ENCODE results near the gene IAH1. TPM values are rescaled to one million over a fixed set of nuclear protein-coding genes. Genes with fewer than 3 reads are reported as not detected.

The IAH1 gene
- total RNA-seq, 1 experiment from 2014 or later: 57.8 TPM

DNA sequence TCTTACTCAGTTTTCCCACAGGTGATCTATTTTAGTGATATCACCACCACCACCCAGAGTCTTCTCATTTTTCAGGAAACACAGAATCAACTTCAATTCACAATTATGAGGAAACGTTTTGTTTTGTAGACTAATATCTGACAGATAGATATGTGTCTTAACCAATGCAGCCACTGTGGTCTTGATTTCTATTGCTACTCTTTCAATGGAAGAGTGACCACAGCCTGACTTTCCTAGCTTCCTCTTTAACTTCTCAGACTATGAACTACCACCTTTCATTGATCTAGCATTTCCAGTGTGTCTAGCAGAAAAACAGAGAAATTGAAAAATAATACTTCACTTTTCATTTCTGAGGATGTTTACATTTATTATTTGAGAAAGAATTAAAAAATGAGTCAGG is 60.8 kb downstream of the IAH1 start:
- no peaks in the 10 kb centered on the region for H3K4me1 ChIP-seq
- H3K9me3 Mint-ChIP-seq (ENCODE audit: unreplicated experiment): no peaks in the 10 kb centered on the region
- CTCF ChIA-PET: no interaction called here
- H3K4me3 Mint-ChIP-seq (ENCODE audit: unreplicated experiment): no peak overlapping the region
- no TSS peak for BruUV-seq (replicated peaks)
- intact Hi-C loops (cut with micrococcal nuclease; ENCODE audit: unreplicated experiment): no loop called here
- H3K4me1 Mint-ChIP-seq (ENCODE audit: low read depth, unreplicated experiment): no peaks in the 10 kb centered on the region
- DNase-seq: no peak
- no peaks in the 10 kb centered on the region for H3K27me3 ChIP-seq (replicated peaks; ENCODE audit: control insufficient read depth, insufficient read depth, low read length)
- no peaks in the 10 kb centered on the region for H3K36me3 ChIP-seq (ENCODE audit: control insufficient read depth, insufficient read depth, low read length)
- no peak for TF ChIP-seq CTCF (IDR thresholded peaks at IDR 0.05; ENCODE audit: insufficient read depth in 1 of 2, low read depth in 1 of 2, low read length in 1 of 2, severe bottlenecking in 1 of 2, unreplicated experiment in 1 of 2)
- H3K9me3 ChIP-seq: no peaks in the 10 kb centered on the region
- H3K36me3 Mint-ChIP-seq (ENCODE audit: insufficient read depth, unreplicated experiment): peaks cover 25% of the 10 kb centered on the region
- no peak overlapping the region for H3K27ac Mint-ChIP-seq (ENCODE audit: unreplicated experiment)
- no peaks in the 10 kb centered on the region for H3K27me3 Mint-ChIP-seq (ENCODE audit: insufficient read depth, unreplicated experiment)
- no peak overlapping the region for H3K4me3 ChIP-seq (ENCODE audit: low read depth, low read length)
- POLR2A ChIA-PET: no interaction called here

GRCh38 chr2:9536504-9536903 is 62.2 kb downstream of the IAH1 start:
- Mint-ChIP-seq H3K4me3 (ENCODE audit: unreplicated experiment) (no peak overlapping the region), H3K27me3 (ENCODE audit: insufficient read depth, unreplicated experiment) (no peaks in the 10 kb centered on the region), H3K4me1 (ENCODE audit: low read depth, unreplicated experiment) (no peaks in the 10 kb centered on the region), H3K9me3 (ENCODE audit: unreplicated experiment) (no peaks in the 10 kb centered on the region), H3K36me3 (ENCODE audit: insufficient read depth, unreplicated experiment) (peaks cover 33% of the 10 kb centered on the region), H3K27ac (ENCODE audit: unreplicated experiment) (no peak overlapping the region)
- no peaks in the 10 kb centered on the region for H3K4me1 ChIP-seq
- H3K9me3 ChIP-seq: no peaks in the 10 kb centered on the region
- DNase-seq: no peak
- no peaks in the 10 kb centered on the region for H3K36me3 ChIP-seq (ENCODE audit: control insufficient read depth, insufficient read depth, low read length)
- intact Hi-C loops (cut with micrococcal nuclease; ENCODE audit: unreplicated experiment): no loop called here
- H3K4me3 ChIP-seq (ENCODE audit: low read depth, low read length): no peak overlapping the region
- BruUV-seq (replicated peaks): no TSS peak
- TF ChIP-seq CTCF (IDR thresholded peaks at IDR 0.05; ENCODE audit: insufficient read depth in 1 of 2, low read depth in 1 of 2, low read length in 1 of 2, severe bottlenecking in 1 of 2, unreplicated experiment in 1 of 2): no peak
- POLR2A ChIA-PET: no interaction called here
- no peaks in the 10 kb centered on the region for H3K27me3 ChIP-seq (replicated peaks; ENCODE audit: control insufficient read depth, insufficient read depth, low read length)
- CTCF ChIA-PET: interaction anchor here (0.6 to 1.2 kb wide), 2 partner anchors 10 to 1276 kb away, joined by 3 to 5 read pairs; no protein-coding TSS in a partner anchor

- no peak for DNase-seq
- intact Hi-C loops (cut with micrococcal nuclease; ENCODE audit: unreplicated experiment): no loop called here
- no peaks in the 10 kb centered on the region for H3K9me3 ChIP-seq
- no peaks in the 10 kb centered on the region for H3K4me1 ChIP-seq
- Mint-ChIP-seq H3K27me3 (ENCODE audit: insufficient read depth, unreplicated experiment) (no peaks in the 10 kb centered on the region), H3K27ac (ENCODE audit: unreplicated experiment) (no peak overlapping the region), H3K36me3 (ENCODE audit: insufficient read depth, unreplicated experiment) (peaks cover 24% of the 10 kb centered on the region), H3K4me3 (ENCODE audit: unreplicated experiment) (no peak overlapping the region), H3K9me3 (ENCODE audit: unreplicated experiment) (no peaks in the 10 kb centered on the region), H3K4me1 (ENCODE audit: low read depth, unreplicated experiment) (no peaks in the 10 kb centered on the region)
- H3K36me3 ChIP-seq (ENCODE audit: control insufficient read depth, insufficient read depth, low read length): no peaks in the 10 kb centered on the region
- CTCF ChIA-PET: no interaction called here
- POLR2A ChIA-PET: no interaction called here
- no peak for TF ChIP-seq CTCF (IDR thresholded peaks at IDR 0.05; ENCODE audit: insufficient read depth in 1 of 2, low read depth in 1 of 2, low read length in 1 of 2, severe bottlenecking in 1 of 2, unreplicated experiment in 1 of 2)
- H3K4me3 ChIP-seq (ENCODE audit: low read depth, low read length): no peak overlapping the region
- no peaks in the 10 kb centered on the region for H3K27me3 ChIP-seq (replicated peaks; ENCODE audit: control insufficient read depth, insufficient read depth, low read length)
- no TSS peak for BruUV-seq (replicated peaks)
These were observed 63.7 kb downstream of the IAH1 start for GRCh38 chr2:9538000-9538507.

Other genes starting within 250 kb of the IAH1 start
- gene ITGB1BP1, start 51.0 kb upstream of the IAH1 start, total RNA-seq (2022): 82.4 and 107 TPM in 2 replicates
- 80.6 and 95.0 TPM in 2 replicates for gene CPSF3, start 50.9 kb upstream of the IAH1 start, total RNA-seq (2022)
- gene ADAM17, start 81.3 kb downstream of the IAH1 start, total RNA-seq (2022): 36.3 and 40.5 TPM in 2 replicates
- gene YWHAQ, start 156.4 kb downstream of the IAH1 start, total RNA-seq (2022): 344 and 365 TPM in 2 replicates

Measured in Caco-2 (cell line).